BE2C (cell line): ENCODE data around the gene SESN3.

Experiments used
- DNase-seq: peaks from one replicate; pipeline ENCODE4 v3.0.0-alpha.2; 2020
- H3K27me3 ChIP-seq: fragments of 250-450 bp; sonication (Bioruptor Pico); 2 replicates; pipeline ENCODE4 v1.5.1; 2020; ENCODE audit warnings: mild to moderate bottlenecking
- H3K36me3 ChIP-seq: fragments of 250-450 bp; sonication (Bioruptor Pico); 2 replicates; pipeline ENCODE4 v1.5.1; 2020; ENCODE audit warnings: mild to moderate bottlenecking
- H3K4me1 ChIP-seq: fragments of 250-450 bp; sonication (Bioruptor Pico); 2 replicates; pipeline ENCODE4 v1.5.1; 2020
- H3K4me3 ChIP-seq: 2 replicates; pipeline ENCODE4 v1.5.1; 2011; ENCODE audit warnings: low read depth, low read length
- H3K9me3 ChIP-seq: fragments of 250-450 bp; sonication (Bioruptor Pico); 2 replicates; pipeline ENCODE4 v1.5.1; 2020
- TF ChIP-seq, protein P1 (sequence below): IDR thresholded peaks from 2 replicates; pipeline ENCODE4 v1.5.1; 2012; ENCODE audit warnings: mild to moderate bottlenecking, low read depth, low read length

The SESN3 gene

DNA sequence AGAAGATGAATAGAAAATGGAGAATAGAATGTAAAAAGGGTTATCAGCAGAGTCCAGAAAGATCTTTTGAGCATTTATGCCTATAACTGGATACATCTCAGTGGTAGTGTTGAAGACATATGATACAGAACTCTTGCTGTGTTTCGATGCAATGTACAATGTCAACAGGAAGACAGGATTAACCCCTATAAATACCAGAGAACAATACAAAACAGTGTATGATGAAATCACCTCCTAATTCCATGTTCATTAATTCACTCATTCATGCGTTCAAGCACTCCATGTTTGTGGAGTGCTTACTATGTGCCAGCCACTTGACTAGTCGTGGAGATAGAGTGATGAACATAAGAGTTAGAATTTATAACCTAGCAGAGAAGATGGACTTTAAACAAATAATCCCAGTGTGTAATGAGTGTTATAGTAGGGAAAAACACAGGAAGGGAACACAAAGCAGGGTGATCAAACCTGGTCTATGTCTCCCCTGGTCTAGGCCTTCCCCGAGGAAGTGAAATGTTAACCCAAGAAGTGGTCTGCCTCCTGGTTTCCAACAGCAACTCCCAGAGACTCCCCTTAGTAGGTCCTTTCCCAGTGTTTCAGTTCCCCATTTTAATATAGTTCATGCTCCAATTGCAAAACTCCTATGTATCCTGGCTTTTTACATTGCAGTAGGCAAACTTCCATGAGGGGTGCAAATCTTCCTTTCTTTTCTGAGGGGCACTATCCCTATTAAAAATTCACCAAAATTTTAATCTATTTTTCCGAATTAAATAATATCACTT, 9.1 kb upstream of the SESN3 start:
- Histone ChIP-seq H3K4me3 (no peak overlapping the region), H3K4me1 (peaks cover 3% of the 10 kb centered on the region; the same call in 1 of the 2 replicates), H3K36me3 (no peaks in the 10 kb centered on the region), H3K27me3 (no peaks in the 10 kb centered on the region), H3K9me3 (no peaks in the 10 kb centered on the region)
- TF ChIP-seq, protein P1, sequence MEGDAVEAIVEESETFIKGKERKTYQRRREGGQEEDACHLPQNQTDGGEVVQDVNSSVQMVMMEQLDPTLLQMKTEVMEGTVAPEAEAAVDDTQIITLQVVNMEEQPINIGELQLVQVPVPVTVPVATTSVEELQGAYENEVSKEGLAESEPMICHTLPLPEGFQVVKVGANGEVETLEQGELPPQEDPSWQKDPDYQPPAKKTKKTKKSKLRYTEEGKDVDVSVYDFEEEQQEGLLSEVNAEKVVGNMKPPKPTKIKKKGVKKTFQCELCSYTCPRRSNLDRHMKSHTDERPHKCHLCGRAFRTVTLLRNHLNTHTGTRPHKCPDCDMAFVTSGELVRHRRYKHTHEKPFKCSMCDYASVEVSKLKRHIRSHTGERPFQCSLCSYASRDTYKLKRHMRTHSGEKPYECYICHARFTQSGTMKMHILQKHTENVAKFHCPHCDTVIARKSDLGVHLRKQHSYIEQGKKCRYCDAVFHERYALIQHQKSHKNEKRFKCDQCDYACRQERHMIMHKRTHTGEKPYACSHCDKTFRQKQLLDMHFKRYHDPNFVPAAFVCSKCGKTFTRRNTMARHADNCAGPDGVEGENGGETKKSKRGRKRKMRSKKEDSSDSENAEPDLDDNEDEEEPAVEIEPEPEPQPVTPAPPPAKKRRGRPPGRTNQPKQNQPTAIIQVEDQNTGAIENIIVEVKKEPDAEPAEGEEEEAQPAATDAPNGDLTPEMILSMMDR: no peak
- DNase-seq: no peak

DNA sequence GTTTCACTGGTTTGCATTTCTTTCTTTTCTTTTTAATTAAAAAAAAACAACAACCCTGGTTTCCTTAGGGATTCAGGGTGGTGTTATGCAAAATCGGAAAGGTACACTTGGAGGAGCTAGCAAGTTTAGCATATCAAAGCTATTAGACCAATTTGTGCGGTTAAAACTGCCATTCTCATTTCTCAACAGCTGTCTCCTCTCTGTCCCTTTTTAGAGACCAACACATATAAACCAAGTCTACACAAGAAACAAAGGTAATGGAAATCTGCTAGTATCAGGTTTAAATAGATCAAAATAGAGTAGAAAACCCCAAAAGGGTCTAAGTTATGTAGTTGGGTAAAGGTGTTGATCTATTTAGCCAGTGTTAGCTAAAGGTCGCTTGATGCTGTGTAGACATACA, 1.7 kb upstream of the SESN3 start:
- no peak overlapping the region for H3K4me3 ChIP-seq
- DNase-seq: no peak
- no peaks in the 10 kb centered on the region for H3K36me3 ChIP-seq
- no peaks in the 10 kb centered on the region for H3K27me3 ChIP-seq
- TF ChIP-seq, protein P1: no peak
- H3K9me3 ChIP-seq: no peaks in the 10 kb centered on the region
- peaks cover 8% of the 10 kb centered on the region for H3K4me1 ChIP-seq

DNA sequence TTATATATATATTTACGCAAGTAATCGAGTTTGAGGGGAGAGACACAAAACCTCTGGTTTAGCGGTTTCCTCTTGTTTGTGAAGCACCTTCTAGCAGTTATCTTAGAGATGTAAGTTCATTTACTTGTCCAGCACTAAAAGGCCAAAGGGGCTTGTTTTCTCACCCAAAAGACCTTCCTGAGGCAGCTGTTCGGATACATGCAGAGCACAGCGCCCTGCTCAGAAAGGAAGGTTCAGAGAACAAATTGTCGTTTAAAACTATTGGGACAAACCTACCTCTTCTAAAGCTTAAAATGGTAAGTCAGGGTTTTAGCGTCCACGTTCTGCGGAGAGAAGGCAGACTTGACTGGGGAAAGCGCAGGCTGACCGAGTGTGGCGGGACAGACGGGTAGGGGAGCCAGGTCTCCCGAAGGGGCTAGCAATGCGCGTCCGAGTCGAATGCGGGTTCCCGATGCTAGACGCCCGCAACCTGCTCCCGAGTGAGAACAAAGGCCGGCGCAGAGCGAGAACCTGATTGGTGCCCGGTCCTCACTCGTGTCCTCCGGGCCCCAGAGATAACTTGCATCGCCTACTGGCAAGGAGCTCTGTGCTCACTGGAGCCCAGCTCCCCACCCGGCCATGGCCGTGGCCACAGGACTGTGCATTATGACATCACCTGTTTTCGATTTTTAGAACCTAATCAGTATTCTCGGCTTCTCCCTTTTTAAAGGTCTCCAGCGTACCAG, 1.0 kb upstream of the SESN3 start:
- Histone ChIP-seq H3K4me3 (peak overlapping the region; percentile 14), H3K27me3 (no peaks in the 10 kb centered on the region), H3K4me1 (peaks cover 8% of the 10 kb centered on the region), H3K9me3 (no peaks in the 10 kb centered on the region), H3K36me3 (no peaks in the 10 kb centered on the region)
- no peak for DNase-seq
- TF ChIP-seq, protein P1: no peak

GRCh38 chr11:95230810-95231126, 234 bp downstream of the SESN3 start:
- H3K9me3 ChIP-seq: no peaks in the 10 kb centered on the region
- TF ChIP-seq, protein P1: no peak
- H3K4me1 ChIP-seq: peaks cover 8% of the 10 kb centered on the region
- peak overlapping the region; percentile 91 for H3K4me3 ChIP-seq
- no peaks in the 10 kb centered on the region for H3K36me3 ChIP-seq
- no peaks in the 10 kb centered on the region for H3K27me3 ChIP-seq
- DNase-seq: no peak

- Histone ChIP-seq H3K4me1 (peaks cover 8% of the 10 kb centered on the region), H3K9me3 (no peaks in the 10 kb centered on the region), H3K4me3 (peak overlapping the region; percentile 91), H3K36me3 (no peaks in the 10 kb centered on the region), H3K27me3 (no peaks in the 10 kb centered on the region)
- TF ChIP-seq, protein P1: no peak
- DNase-seq: peak; percentile 52
Observed at GRCh38 chr11:95229993-95230809, 801 bp downstream of the SESN3 start.
